Kidney glomerular epithelial cell (primary cell): ENCODE measurements around the gene EAF1.
"Not testable (repeated sequence)": the region's sequence is repeated elsewhere in the genome, so short reads cannot be mapped to it uniquely, and the experiment has no call there.

ENCODE experiments used
- DNase-seq: peaks from one replicate; lab custom pipeline; 2025; lab: John Stamatoyannopoulos, UW

Gene EAF1

GRCh38 chr3:15479400-15480224 lies 52.2 kb downstream of the EAF1 start:
- DNase-seq, result no peak

GRCh38 chr3:15484551-15484950 lies 57.2 kb downstream of the EAF1 start:
- DNase-seq, result not testable (repeated sequence)

- no peak for DNase-seq
Measured at GRCh38 chr3:15486020-15486419, 58.6 kb downstream of the EAF1 start.

GRCh38 chr3:15486979-15487378 lies 59.6 kb downstream of the EAF1 start:
- DNase-seq, result no peak

GRCh38 chr3:15488002-15488401 lies 60.6 kb downstream of the EAF1 start:
- DNase-seq, result no peak

GRCh38 chr3:15490158-15490557 lies 62.8 kb downstream of the EAF1 start:
- no peak for DNase-seq

GRCh38 chr3:15491143-15491542 lies 63.7 kb downstream of the EAF1 start:
- DNase-seq, result no peak
